WTC11 (cell line): ENCODE measurements around the gene IRF7.

Source experiments
- CREM ChIP-seq: sonication (generic); formaldehyde crosslinking; IDR thresholded peaks from 2 replicates; pipeline ENCODE4 v1.8.1; 2022; ENCODE audit warnings: mild to moderate bottlenecking, missing genetic modification reagents, moderate library complexity
- CTCF ChIP-seq: fragments of 200-600 bp; IDR thresholded peaks from 2 replicates; pipeline ENCODE4 v1.8.0; 2022; ENCODE audit warnings: antibody characterized with exemption
- ELF4 ChIP-seq: sonication (generic); formaldehyde crosslinking; IDR thresholded peaks from 2 replicates; pipeline ENCODE4 v1.8.1; 2022; ENCODE audit warnings: low read depth, mild to moderate bottlenecking, moderate library complexity, missing genetic modification reagents
- ESRRA ChIP-seq: sonication (generic); formaldehyde crosslinking; IDR thresholded peaks from 2 replicates; pipeline ENCODE4 v1.8.1; 2022; ENCODE audit warnings: mild to moderate bottlenecking, missing genetic modification reagents, borderline replicate concordance
- JAZF1 ChIP-seq: fragments of 250-450 bp; sonication (Bioruptor Pico); IDR thresholded peaks from 2 replicates; pipeline ENCODE4 v1.9.0; 2021; ENCODE audit warnings: moderate library complexity, mild to moderate bottlenecking, inconsistent platforms
- NFE2L1 ChIP-seq: sonication (generic); formaldehyde crosslinking; IDR thresholded peaks from 2 replicates; pipeline ENCODE4 v1.8.1; 2023; ENCODE audit warnings: missing genetic modification reagents
- PREB ChIP-seq: sonication (generic); formaldehyde crosslinking; IDR thresholded peaks from 2 replicates; pipeline ENCODE4 v1.8.1; 2022; ENCODE audit warnings: mild to moderate bottlenecking, missing genetic modification reagents, moderate library complexity, borderline replicate concordance
- SP1 ChIP-seq: sonication (generic); formaldehyde crosslinking; conservative IDR thresholded peaks from 2 replicates; pipeline ENCODE4 v1.8.1; 2022; ENCODE audit warnings: missing genetic modification reagents
- STAT6 ChIP-seq: sonication (generic); formaldehyde crosslinking; conservative IDR thresholded peaks from 2 replicates; pipeline ENCODE4 v1.8.1; 2023; ENCODE audit warnings: mild to moderate bottlenecking, low read depth, missing genetic modification reagents, moderate library complexity
- TCF7 ChIP-seq: sonication (generic); formaldehyde crosslinking; IDR thresholded peaks from 2 replicates; pipeline ENCODE4 v1.8.0; 2022; ENCODE audit warnings: mild to moderate bottlenecking, low read depth, missing genetic modification reagents, moderate library complexity
- ZBTB43 ChIP-seq: sonication (generic); formaldehyde crosslinking; IDR thresholded peaks from 2 replicates; pipeline ENCODE4 v1.8.1; 2023; ENCODE audit warnings: mild to moderate bottlenecking, missing genetic modification reagents
- ZNF281 ChIP-seq: sonication (generic); formaldehyde crosslinking; IDR thresholded peaks from 2 replicates; pipeline ENCODE4 v1.8.0; 2023; ENCODE audit warnings: mild to moderate bottlenecking, missing genetic modification reagents
- ZNF317 ChIP-seq: sonication (generic); formaldehyde crosslinking; IDR thresholded peaks from 2 replicates; pipeline ENCODE4 v1.8.1; 2023; ENCODE audit warnings: low read depth, mild to moderate bottlenecking, moderate library complexity, missing genetic modification reagents, borderline replicate concordance
- TF ChIP-seq, protein P1 (sequence below): sonication (generic); formaldehyde crosslinking; IDR thresholded peaks from 2 replicates; pipeline ENCODE4 v1.8.0; 2022; ENCODE audit warnings: missing genetic modification reagents

DNA sequence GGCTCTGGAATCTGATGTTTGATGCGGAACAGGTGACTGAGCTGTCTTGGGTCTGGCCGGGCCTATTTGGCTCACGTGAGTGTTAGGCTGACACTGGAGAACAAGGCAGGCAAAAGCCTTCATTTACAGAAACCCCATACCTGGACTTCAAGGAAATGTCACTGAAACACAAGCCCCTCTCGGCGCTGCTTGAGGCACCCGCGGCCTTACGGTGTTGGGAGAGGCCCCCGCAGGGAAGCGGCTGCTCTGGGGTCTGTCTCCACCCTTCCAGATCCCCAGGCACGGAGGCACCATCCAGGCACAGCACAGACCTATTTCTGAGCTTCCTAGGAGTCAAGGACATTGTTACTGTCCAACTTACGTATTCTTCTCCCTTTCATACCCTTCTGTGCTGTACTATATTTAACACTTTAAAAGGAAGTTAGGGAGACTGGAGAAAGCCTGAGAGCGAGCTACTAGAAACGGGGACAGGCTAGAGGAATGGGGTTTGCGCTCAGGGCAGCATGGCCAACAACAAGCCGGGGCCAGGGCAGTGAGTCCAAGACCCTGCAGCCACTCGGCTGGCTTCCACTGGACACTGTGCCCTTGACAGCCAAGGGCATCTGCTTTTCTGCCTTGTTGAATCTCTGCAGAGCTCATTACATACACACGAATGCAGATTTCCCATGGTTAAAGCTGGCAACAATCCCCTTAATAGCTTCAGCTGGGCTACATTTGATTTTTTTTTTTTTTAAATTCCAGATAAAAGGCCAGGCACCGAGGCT lies 45.1 kb upstream of the IRF7 start:
- TF ChIP-seq ESRRA (CRISPR knock-in tag) = no peak
- TF ChIP-seq CTCF = no peak
- no peak for TF ChIP-seq STAT6 (CRISPR knock-in tag)
- TF ChIP-seq PREB = no peak
- TF ChIP-seq SP1 (CRISPR knock-in tag) = no peak
- TF ChIP-seq ZNF281 = no peak
- TF ChIP-seq ZBTB43 (CRISPR knock-in tag) = no peak
- TF ChIP-seq NFE2L1 (CRISPR knock-in tag) = no peak
- no peak for TF ChIP-seq ZNF317
- TF ChIP-seq ELF4 (CRISPR knock-in tag) = no peak
- TF ChIP-seq TCF7 (CRISPR knock-in tag) = no peak
- TF ChIP-seq, protein P1, sequence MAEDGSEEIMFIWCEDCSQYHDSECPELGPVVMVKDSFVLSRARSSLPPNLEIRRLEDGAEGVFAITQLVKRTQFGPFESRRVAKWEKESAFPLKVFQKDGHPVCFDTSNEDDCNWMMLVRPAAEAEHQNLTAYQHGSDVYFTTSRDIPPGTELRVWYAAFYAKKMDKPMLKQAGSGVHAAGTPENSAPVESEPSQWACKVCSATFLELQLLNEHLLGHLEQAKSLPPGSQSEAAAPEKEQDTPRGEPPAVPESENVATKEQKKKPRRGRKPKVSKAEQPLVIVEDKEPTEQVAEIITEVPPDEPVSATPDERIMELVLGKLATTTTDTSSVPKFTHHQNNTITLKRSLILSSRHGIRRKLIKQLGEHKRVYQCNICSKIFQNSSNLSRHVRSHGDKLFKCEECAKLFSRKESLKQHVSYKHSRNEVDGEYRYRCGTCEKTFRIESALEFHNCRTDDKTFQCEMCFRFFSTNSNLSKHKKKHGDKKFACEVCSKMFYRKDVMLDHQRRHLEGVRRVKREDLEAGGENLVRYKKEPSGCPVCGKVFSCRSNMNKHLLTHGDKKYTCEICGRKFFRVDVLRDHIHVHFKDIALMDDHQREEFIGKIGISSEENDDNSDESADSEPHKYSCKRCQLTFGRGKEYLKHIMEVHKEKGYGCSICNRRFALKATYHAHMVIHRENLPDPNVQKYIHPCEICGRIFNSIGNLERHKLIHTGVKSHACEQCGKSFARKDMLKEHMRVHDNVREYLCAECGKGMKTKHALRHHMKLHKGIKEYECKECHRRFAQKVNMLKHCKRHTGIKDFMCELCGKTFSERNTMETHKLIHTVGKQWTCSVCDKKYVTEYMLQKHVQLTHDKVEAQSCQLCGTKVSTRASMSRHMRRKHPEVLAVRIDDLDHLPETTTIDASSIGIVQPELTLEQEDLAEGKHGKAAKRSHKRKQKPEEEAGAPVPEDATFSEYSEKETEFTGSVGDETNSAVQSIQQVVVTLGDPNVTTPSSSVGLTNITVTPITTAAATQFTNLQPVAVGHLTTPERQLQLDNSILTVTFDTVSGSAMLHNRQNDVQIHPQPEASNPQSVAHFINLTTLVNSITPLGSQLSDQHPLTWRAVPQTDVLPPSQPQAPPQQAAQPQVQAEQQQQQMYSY (CRISPR knock-in tag) = no peak
- TF ChIP-seq CREM (CRISPR knock-in tag) = no peak
- no peak for TF ChIP-seq JAZF1 (CRISPR knock-in tag)
